Tibial nerve (tissue), 4 donors: ENCODE results near the gene RAB4B.

Experiments
- CTCF ChIP-seq, 5 experiments: fragments of 200-600 bp in 3 of 5; fragments of 450-650 bp in 2 of 5; sonication (generic) in 3 of 5; IDR thresholded peaks; one replicate each; pipeline ENCODE4 v1.5.1; 2016 to 2019; ENCODE audit warnings: antibody characterized with exemption in 5 of 5, mild to moderate bottlenecking in 3 of 5, moderate library complexity in 2 of 5
- EP300 ChIP-seq, 2 donors: sonication (generic); formaldehyde crosslinking; IDR thresholded peaks; one replicate each; pipeline ENCODE4 v1.6.1; 2017; ENCODE audit warnings: antibody characterized with exemption in 2 of 2, mild to moderate bottlenecking in 1 of 2
- POLR2A ChIP-seq, 2 donors: fragments of 450-650 bp; IDR thresholded peaks; one replicate each; pipeline ENCODE4 v1.6.1; 2017; ENCODE audit warnings: antibody characterized with exemption in 2 of 2, mild to moderate bottlenecking in 2 of 2, moderate library complexity in 2 of 2

- no peak for TF ChIP-seq CTCF (IDR thresholded peaks at IDR 0.05)
- no peak for TF ChIP-seq EP300 (IDR thresholded peaks at IDR 0.05)
- no peak for TF ChIP-seq POLR2A (IDR thresholded peaks at IDR 0.05)
These were observed 3.0 kb upstream of the RAB4B start, which contains the start of gene MIA for GRCh38 chr19:40774916-40775631.
